Calu3 (cell line): ENCODE measurements around the gene VPS11. TPM values are rescaled to one million over a fixed set of nuclear protein-coding genes. Genes with fewer than 3 reads are reported as not detected.

Source experiments
- BruUV-seq: library from RNA; stranded (reverse); fragments of 400-500 nt; replicated peaks from 2 replicates; lab custom pipeline; 2021; lab: Mats Ljungman, UMichigan
- CTCF ChIA-PET: fragments of 300-600 bp; sonication (Branson Sonifier 250); formaldehyde crosslinking; loops from one replicate; lab custom pipeline; 2022; ENCODE audit warnings: antibody characterized with exemption; lab: Charles Lee
- DNase-seq: peaks from one replicate; pipeline ENCODE4 v3.0.0; 2022
- H3K27ac Mint-ChIP-seq: one replicate; pipeline ENCODE4 v1.8.0; 2022; ENCODE audit warnings: mixed read lengths; ENCODE audit not compliant: unreplicated experiment
- H3K27me3 Mint-ChIP-seq: one replicate; pipeline ENCODE4 v1.8.0; 2022; ENCODE audit warnings: mixed read lengths; ENCODE audit not compliant: unreplicated experiment
- H3K36me3 Mint-ChIP-seq: one replicate; pipeline ENCODE4 v1.8.0; 2022; ENCODE audit warnings: mild to moderate bottlenecking, moderate library complexity, mixed read lengths; ENCODE audit not compliant: insufficient read depth, unreplicated experiment
- H3K4me1 Mint-ChIP-seq: one replicate; pipeline ENCODE4 v1.8.0; 2022; ENCODE audit warnings: mild to moderate bottlenecking, low read depth, mixed read lengths; ENCODE audit not compliant: unreplicated experiment
- H3K4me3 Mint-ChIP-seq: one replicate; pipeline ENCODE4 v1.8.0; 2022; ENCODE audit warnings: mild to moderate bottlenecking, low read depth, moderate library complexity, mixed read lengths; ENCODE audit not compliant: unreplicated experiment
- H3K9me3 Mint-ChIP-seq: one replicate; pipeline ENCODE4 v1.8.0; 2022; ENCODE audit warnings: low read depth, mixed read lengths; ENCODE audit not compliant: unreplicated experiment
- CTCF ChIP-seq: fragments of 200-600 bp; IDR thresholded peaks from one replicate; pipeline ENCODE4 v1.8.0; 2022; ENCODE audit warnings: antibody characterized with exemption; ENCODE audit not compliant: unreplicated experiment
- intact Hi-C: fragments of 100-400 bp; cut with micrococcal nuclease; formaldehyde crosslinking; loops from one replicate; pipeline ENCODE4 v1.10.0; 2022; ENCODE audit not compliant: unreplicated experiment
- total RNA-seq: library from RNA; stranded (reverse); gene quantifications from 2 replicates; pipeline ENCODE4 v1.2.3, GENCODE V29; 2022

VPS11 gene
- total RNA-seq, 1 experiment from 2014 or later = 15.1 TPM

GRCh38 chr11:119041821-119042514 is 25.6 kb upstream of the VPS11 start:
- peaks cover 25% of the 10 kb centered on the region for H3K36me3 Mint-ChIP-seq
- intact Hi-C loops = no loop called here
- BruUV-seq = no TSS peak
- no peaks in the 10 kb centered on the region for H3K9me3 Mint-ChIP-seq
- H3K27ac Mint-ChIP-seq = no peak overlapping the region
- DNase-seq = no peak
- no peak for TF ChIP-seq CTCF
- H3K4me3 Mint-ChIP-seq = no peak overlapping the region
- H3K27me3 Mint-ChIP-seq = no peaks in the 10 kb centered on the region
- CTCF ChIA-PET = interaction anchor here (0.7 to 1.2 kb wide), 3 partner anchors 9 to 924 kb away, joined by 4 to 5 read pairs (median 4); partner anchors contain the start of gene SLC37A4
- H3K4me1 Mint-ChIP-seq = no peaks in the 10 kb centered on the region

- no peaks in the 10 kb centered on the region for H3K9me3 Mint-ChIP-seq
- no TSS peak for BruUV-seq
- TF ChIP-seq CTCF = no peak
- H3K27ac Mint-ChIP-seq = no peak overlapping the region
- CTCF ChIA-PET = no interaction called here
- H3K36me3 Mint-ChIP-seq = peaks cover 32% of the 10 kb centered on the region
- DNase-seq = no peak
- no peak overlapping the region for H3K4me3 Mint-ChIP-seq
- no peaks in the 10 kb centered on the region for H3K27me3 Mint-ChIP-seq
- no peaks in the 10 kb centered on the region for H3K4me1 Mint-ChIP-seq
- intact Hi-C loops = no loop called here
Measured at GRCh38 chr11:119042927-119043326, 24.7 kb upstream of the VPS11 start.

- Mint-ChIP-seq H3K4me3 (no peak overlapping the region), H3K4me1 (no peaks in the 10 kb centered on the region), H3K9me3 (no peaks in the 10 kb centered on the region), H3K36me3 (peaks cover 44% of the 10 kb centered on the region), H3K27ac (peak overlapping the region; percentile 50), H3K27me3 (no peaks in the 10 kb centered on the region)
- TF ChIP-seq CTCF = no peak
- BruUV-seq = no TSS peak
- CTCF ChIA-PET = no interaction called here
- intact Hi-C loops = no loop called here
- DNase-seq = no peak
Measured at GRCh38 chr11:119044708-119045107, 22.9 kb upstream of the VPS11 start.

GRCh38 chr11:119046489-119046888 is 21.1 kb upstream of the VPS11 start:
- CTCF ChIA-PET = no interaction called here
- no peaks in the 10 kb centered on the region for H3K27me3 Mint-ChIP-seq
- peaks cover 59% of the 10 kb centered on the region for H3K36me3 Mint-ChIP-seq
- BruUV-seq = no TSS peak
- H3K27ac Mint-ChIP-seq = no peak overlapping the region
- TF ChIP-seq CTCF = no peak
- no peak overlapping the region for H3K4me3 Mint-ChIP-seq
- intact Hi-C loops = no loop called here
- DNase-seq = no peak
- H3K4me1 Mint-ChIP-seq = no peaks in the 10 kb centered on the region
- no peaks in the 10 kb centered on the region for H3K9me3 Mint-ChIP-seq
